Stromal cell of bone marrow (primary cell): ENCODE data around the gene CD74.
"Not testable (repeated sequence)": the region's sequence is repeated elsewhere in the genome, so short reads cannot be mapped to it uniquely, and the experiment has no call there.

Source experiments
- DNase-seq: peaks from one replicate; pipeline ENCODE4 v3.0.0-alpha.2; 2012; ENCODE audit warnings: low read depth

Gene CD74

GRCh38 chr5:150412319-150413175 lies at the start of gene CD74:
Gene CD74 (minus strand): TSS chr5:150412910. CDS start chr5:150412749, 161 bp downstream.
- peak; percentile 72 for DNase-seq

GRCh38 chr5:150461231-150461630 lies 48.5 kb upstream of the CD74 start:
- no peak for DNase-seq

- no peak for DNase-seq
These were observed 48.1 kb upstream of the CD74 start for GRCh38 chr5:150460781-150461180.

- DNase-seq = no peak
These were observed 46.3 kb upstream of the CD74 start for GRCh38 chr5:150458802-150459557.

- no peak for DNase-seq
These were observed 45.0 kb upstream of the CD74 start for GRCh38 chr5:150457562-150458240.

- DNase-seq = no peak
These were observed 44.4 kb upstream of the CD74 start for GRCh38 chr5:150457121-150457520.

GRCh38 chr5:150454492-150455229 lies 42.0 kb upstream of the CD74 start:
- DNase-seq = no peak

- DNase-seq = not testable (repeated sequence)
These were observed 41.3 kb upstream of the CD74 start for GRCh38 chr5:150454027-150454426.

- DNase-seq = no peak
These were observed 40.2 kb upstream of the CD74 start for GRCh38 chr5:150452914-150453313.

- DNase-seq = no peak
These were observed 38.9 kb upstream of the CD74 start for GRCh38 chr5:150451594-150451993.

GRCh38 chr5:150449517-150450339 lies 37.0 kb upstream of the CD74 start, which contains the start of gene RPS14:
Gene RPS14 (minus strand): TSS chr5:150449739. CDS start chr5:150447733, 2,006 bp downstream.
- peak; percentile 85 for DNase-seq

GRCh38 chr5:150448952-150449516 lies 36.3 kb upstream of the CD74 start:
- no peak for DNase-seq

- no peak for DNase-seq
These were observed 35.6 kb upstream of the CD74 start for GRCh38 chr5:150448334-150448733.

GRCh38 chr5:150447188-150447587 lies 34.5 kb upstream of the CD74 start:
- DNase-seq = no peak

- DNase-seq = no peak
These were observed 33.9 kb upstream of the CD74 start for GRCh38 chr5:150446583-150446982.

GRCh38 chr5:150446088-150446487 lies 33.4 kb upstream of the CD74 start:
- DNase-seq = no peak

- DNase-seq = no peak
These were observed 32.1 kb upstream of the CD74 start for GRCh38 chr5:150444770-150445169.

GRCh38 chr5:150443242-150444075 lies 30.7 kb upstream of the CD74 start:
- DNase-seq = no peak

- DNase-seq = no peak
These were observed 30.0 kb upstream of the CD74 start for GRCh38 chr5:150442699-150443080.
